Epithelial cell of esophagus (primary cell): ENCODE measurements around the gene TIE1.
A peak's percentile ranks its signal among the peaks of the same experiment; 100 is the strongest.

ENCODE experiments used
- DNase-seq: peaks from one replicate; pipeline ENCODE4 v3.0.0; 2010; ENCODE audit warnings: low read depth
- H3K4me3 ChIP-seq: 2 replicates; pipeline ENCODE4 v1.5.1; 2011; ENCODE audit warnings: mild to moderate bottlenecking, low read length, control low read depth
- CTCF ChIP-seq: IDR thresholded peaks from 2 replicates; pipeline ENCODE4 v1.5.1; 2011; ENCODE audit warnings: low read depth, mild to moderate bottlenecking, low read length, control low read depth, inconsistent platforms; ENCODE audit not compliant: insufficient read depth; ENCODE audit errors: missing control alignments

Gene TIE1

GRCh38 chr1:43293176-43293575, 7.6 kb upstream of the TIE1 start:
- no peak overlapping the region for H3K4me3 ChIP-seq
- TF ChIP-seq CTCF, result no peak
- DNase-seq, result no peak

GRCh38 chr1:43293896-43294760, 6.7 kb upstream of the TIE1 start:
- TF ChIP-seq CTCF, result no peak
- peak; percentile 65 for DNase-seq
- H3K4me3 ChIP-seq, result no peak overlapping the region

GRCh38 chr1:43294761-43295160, 6.0 kb upstream of the TIE1 start:
- no peak overlapping the region for H3K4me3 ChIP-seq
- TF ChIP-seq CTCF, result no peak
- DNase-seq, result no peak

GRCh38 chr1:43296207-43296606, 4.6 kb upstream of the TIE1 start:
- TF ChIP-seq CTCF, result no peak
- no peak overlapping the region for H3K4me3 ChIP-seq
- no peak for DNase-seq

GRCh38 chr1:43298055-43298454, 2.7 kb upstream of the TIE1 start:
- TF ChIP-seq CTCF, result no peak
- no peak overlapping the region for H3K4me3 ChIP-seq
- no peak for DNase-seq

- no peak overlapping the region for H3K4me3 ChIP-seq
- no peak for TF ChIP-seq CTCF
These were observed 1.7 kb upstream of the TIE1 start for GRCh38 chr1:43299101-43299500.

GRCh38 chr1:43302201-43302600, 1.4 kb downstream of the TIE1 start:
- H3K4me3 ChIP-seq, result no peak overlapping the region
- TF ChIP-seq CTCF, result no peak

More at GRCh38 chr1:43299101-43299500, 1.7 kb upstream of the TIE1 start:
- no peak for DNase-seq

More at GRCh38 chr1:43302201-43302600, 1.4 kb downstream of the TIE1 start:
- DNase-seq, result no peak
